Endothelial cell of umbilical vein (primary cell): Measurements from ENCODE around the gene SLC38A10.

Experiments used
- EZH2 ChIP-seq: IDR thresholded peaks from 2 replicates; pipeline ENCODE4 v1.6.1; 2012; ENCODE audit warnings: borderline replicate concordance, low read depth, mild to moderate bottlenecking, moderate library complexity, low read length, inconsistent platforms; ENCODE audit not compliant: severe bottlenecking
- FOS ChIP-seq: IDR thresholded peaks from 2 replicates; pipeline ENCODE4 v1.6.1; 2011; ENCODE audit warnings: mild to moderate bottlenecking, low read length, moderate library complexity, borderline replicate concordance; ENCODE audit not compliant: insufficient read depth
- JUN ChIP-seq: IDR thresholded peaks from 2 replicates; pipeline ENCODE4 v1.6.1; 2011; ENCODE audit warnings: borderline replicate concordance, low read depth; ENCODE audit not compliant: insufficient read length, insufficient read depth
- POLR2A ChIP-seq: IDR thresholded peaks from 2 replicates; pipeline ENCODE4 v1.6.1; 2012; ENCODE audit warnings: low read depth, mild to moderate bottlenecking, control low read depth, low read length
- TF ChIP-seq, protein P1 (sequence below), 2 donors: IDR thresholded peaks; 1 replicate in 1 of 2; 2 replicates in 1 of 2; pipeline ENCODE4 v1.5.1; 2011; ENCODE audit warnings: low read length in 2 of 2, mild to moderate bottlenecking in 2 of 2, moderate library complexity in 2 of 2, control low read depth in 1 of 2, inconsistent platforms in 1 of 2, low read depth in 1 of 2; ENCODE audit not compliant: insufficient read depth in 1 of 2; ENCODE audit errors: extremely low read depth in 1 of 2

DNA sequence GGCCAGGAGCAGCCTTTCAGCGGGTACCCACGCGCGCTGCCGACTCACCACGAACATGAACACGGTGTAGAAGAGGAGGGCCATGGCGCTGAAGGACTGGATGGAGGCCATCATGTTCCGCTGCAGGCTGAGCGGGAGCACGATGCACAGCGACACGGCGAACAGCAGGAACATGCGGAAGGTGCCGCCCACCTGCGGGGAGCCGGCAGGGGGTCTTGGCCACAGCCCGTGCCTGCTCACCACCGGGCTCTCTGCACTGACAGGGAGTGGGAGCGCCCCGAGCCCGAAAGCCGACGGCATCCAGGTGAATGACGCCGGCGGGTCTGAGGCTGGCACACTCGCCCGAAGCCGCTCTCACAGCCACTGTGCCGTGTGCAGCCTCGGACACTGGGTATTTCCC, 13.0 kb downstream of the SLC38A10 start:
- no peak for TF ChIP-seq JUN
- TF ChIP-seq, protein P1, sequence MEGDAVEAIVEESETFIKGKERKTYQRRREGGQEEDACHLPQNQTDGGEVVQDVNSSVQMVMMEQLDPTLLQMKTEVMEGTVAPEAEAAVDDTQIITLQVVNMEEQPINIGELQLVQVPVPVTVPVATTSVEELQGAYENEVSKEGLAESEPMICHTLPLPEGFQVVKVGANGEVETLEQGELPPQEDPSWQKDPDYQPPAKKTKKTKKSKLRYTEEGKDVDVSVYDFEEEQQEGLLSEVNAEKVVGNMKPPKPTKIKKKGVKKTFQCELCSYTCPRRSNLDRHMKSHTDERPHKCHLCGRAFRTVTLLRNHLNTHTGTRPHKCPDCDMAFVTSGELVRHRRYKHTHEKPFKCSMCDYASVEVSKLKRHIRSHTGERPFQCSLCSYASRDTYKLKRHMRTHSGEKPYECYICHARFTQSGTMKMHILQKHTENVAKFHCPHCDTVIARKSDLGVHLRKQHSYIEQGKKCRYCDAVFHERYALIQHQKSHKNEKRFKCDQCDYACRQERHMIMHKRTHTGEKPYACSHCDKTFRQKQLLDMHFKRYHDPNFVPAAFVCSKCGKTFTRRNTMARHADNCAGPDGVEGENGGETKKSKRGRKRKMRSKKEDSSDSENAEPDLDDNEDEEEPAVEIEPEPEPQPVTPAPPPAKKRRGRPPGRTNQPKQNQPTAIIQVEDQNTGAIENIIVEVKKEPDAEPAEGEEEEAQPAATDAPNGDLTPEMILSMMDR (IDR thresholded peaks at IDR 0.05; ENCODE audit: extremely low read depth in 1 of 2, insufficient read depth in 1 of 2, low read depth in 1 of 2, low read length in 2 of 2): no peak
- no peak for TF ChIP-seq POLR2A
- no peak for TF ChIP-seq FOS
- TF ChIP-seq EZH2: no peak
